Right lobe of liver (tissue), 4 donors: ENCODE measurements around the gene SEL1L.

ENCODE experiments used
- POLR2A ChIP-seq: fragments of 450-650 bp; IDR thresholded peaks from one replicate; pipeline ENCODE4 v1.6.1; 2017; ENCODE audit warnings: antibody characterized with exemption, mild to moderate bottlenecking
- TF ChIP-seq, protein P1 (sequence below), 4 donors: fragments of 200-600 bp in 3 of 4; fragments of 450-650 bp in 1 of 4; IDR thresholded peaks; one replicate each; pipeline versions ENCODE4 v1.5.1 to v1.8.0; 2016 to 2022; ENCODE audit warnings: antibody characterized with exemption in 4 of 4, mild to moderate bottlenecking in 2 of 4
- donor health status: DM: no; HTN: no; CAD: no.
- donor health status: DM: no; HTN: no; CAD: no.
- donor health status: DM: no; HTN: yes; CAD: no.

DNA sequence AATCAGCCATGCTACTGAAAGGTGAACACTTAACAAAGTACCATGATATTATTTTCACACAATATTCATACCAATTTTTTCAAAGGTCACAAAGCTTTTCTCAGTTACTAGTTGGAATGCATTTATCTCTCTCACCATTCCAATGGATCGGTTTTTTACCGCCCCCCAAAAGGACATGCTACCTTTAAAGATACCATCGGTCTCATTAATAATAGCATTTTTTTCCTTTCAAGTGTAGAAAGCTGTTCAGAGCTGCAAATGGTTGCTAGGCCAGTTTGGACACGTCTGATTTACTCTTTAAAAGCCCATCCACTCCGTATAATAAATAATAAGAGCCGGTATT is 98.6 kb downstream of the SEL1L start:
- TF ChIP-seq, protein P1, sequence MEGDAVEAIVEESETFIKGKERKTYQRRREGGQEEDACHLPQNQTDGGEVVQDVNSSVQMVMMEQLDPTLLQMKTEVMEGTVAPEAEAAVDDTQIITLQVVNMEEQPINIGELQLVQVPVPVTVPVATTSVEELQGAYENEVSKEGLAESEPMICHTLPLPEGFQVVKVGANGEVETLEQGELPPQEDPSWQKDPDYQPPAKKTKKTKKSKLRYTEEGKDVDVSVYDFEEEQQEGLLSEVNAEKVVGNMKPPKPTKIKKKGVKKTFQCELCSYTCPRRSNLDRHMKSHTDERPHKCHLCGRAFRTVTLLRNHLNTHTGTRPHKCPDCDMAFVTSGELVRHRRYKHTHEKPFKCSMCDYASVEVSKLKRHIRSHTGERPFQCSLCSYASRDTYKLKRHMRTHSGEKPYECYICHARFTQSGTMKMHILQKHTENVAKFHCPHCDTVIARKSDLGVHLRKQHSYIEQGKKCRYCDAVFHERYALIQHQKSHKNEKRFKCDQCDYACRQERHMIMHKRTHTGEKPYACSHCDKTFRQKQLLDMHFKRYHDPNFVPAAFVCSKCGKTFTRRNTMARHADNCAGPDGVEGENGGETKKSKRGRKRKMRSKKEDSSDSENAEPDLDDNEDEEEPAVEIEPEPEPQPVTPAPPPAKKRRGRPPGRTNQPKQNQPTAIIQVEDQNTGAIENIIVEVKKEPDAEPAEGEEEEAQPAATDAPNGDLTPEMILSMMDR (IDR thresholded peaks at IDR 0.05) = no peak
- TF ChIP-seq POLR2A = no peak
